GM23248 (cell line): ENCODE data around the gene ARMH3. TPM values are rescaled to one million over a fixed set of nuclear protein-coding genes. Genes with fewer than 3 reads are reported as not detected.

Experiments used
- DNase-seq: peaks from one replicate; pipeline ENCODE4 v3.0.0-alpha.2; 2015
- H2AFZ ChIP-seq: fragments of 200-600 bp; sonication (generic); 2 replicates; pipeline ENCODE4 v1.6.1; 2016; ENCODE audit warnings: antibody characterized with exemption
- H3F3A ChIP-seq: fragments of 200-600 bp; sonication (generic); 2 replicates; pipeline ENCODE4 v1.6.1; 2016; ENCODE audit warnings: mild to moderate bottlenecking, antibody characterized with exemption, mixed run types; ENCODE audit not compliant: insufficient read depth
- H3K27ac ChIP-seq: fragments of 200-600 bp; sonication (generic); 2 replicates; pipeline ENCODE4 v1.5.1; 2016; ENCODE audit warnings: mild to moderate bottlenecking
- H3K27me3 ChIP-seq: fragments of 200-600 bp; sonication (generic); replicated peaks from 2 replicates; pipeline ENCODE4 v1.6.1; 2016; ENCODE audit warnings: mild to moderate bottlenecking; ENCODE audit not compliant: insufficient read depth
- H3K36me3 ChIP-seq: fragments of 200-600 bp; sonication (generic); 2 replicates; pipeline ENCODE4 v1.6.1; 2016; ENCODE audit warnings: low read depth, mild to moderate bottlenecking
- H3K4me1 ChIP-seq: fragments of 200-600 bp; sonication (generic); 2 replicates; pipeline ENCODE4 v1.6.1; 2016; ENCODE audit warnings: mild to moderate bottlenecking; ENCODE audit not compliant: insufficient read depth
- H3K4me2 ChIP-seq: fragments of 200-600 bp; sonication (generic); one replicate; pipeline ENCODE4 v1.6.1; 2016; ENCODE audit warnings: mild to moderate bottlenecking; ENCODE audit not compliant: unreplicated experiment
- H3K4me3 ChIP-seq: fragments of 200-600 bp; sonication (generic); 2 replicates; pipeline ENCODE4 v1.5.1; 2016; ENCODE audit warnings: mild to moderate bottlenecking
- H3K79me2 ChIP-seq: fragments of 200-600 bp; sonication (generic); 2 replicates; pipeline ENCODE4 v1.6.1; 2016; ENCODE audit warnings: mild to moderate bottlenecking; ENCODE audit not compliant: insufficient read depth
- H3K9ac ChIP-seq: fragments of 200-600 bp; sonication (generic); 2 replicates; pipeline ENCODE4 v1.6.1; 2016; ENCODE audit warnings: mild to moderate bottlenecking
- H3K9me2 ChIP-seq: fragments of 200-600 bp; sonication (generic); 2 replicates; pipeline ENCODE4 v1.6.1; 2016; ENCODE audit warnings: mixed run types, mild to moderate bottlenecking, moderate library complexity; ENCODE audit not compliant: insufficient read depth
- H3K9me3 ChIP-seq: fragments of 200-600 bp; sonication (generic); one replicate; pipeline ENCODE4 v1.6.1; 2017; ENCODE audit warnings: low read depth
- H4K20me1 ChIP-seq: fragments of 200-600 bp; sonication (generic); 2 replicates; pipeline ENCODE4 v1.6.0; 2016; ENCODE audit not compliant: insufficient read depth
- EZH2 ChIP-seq: fragments of 200-600 bp; sonication (generic); IDR thresholded peaks from 2 replicates; pipeline ENCODE4 v1.6.1; 2018; ENCODE audit warnings: antibody characterized with exemption, mild to moderate bottlenecking; ENCODE audit not compliant: insufficient read depth, poor library complexity, severe bottlenecking
- EZH2phosphoT487 ChIP-seq: fragments of 200-600 bp; sonication (generic); IDR thresholded peaks from 2 replicates; pipeline ENCODE4 v1.6.1; 2018; ENCODE audit warnings: antibody characterized with exemption, moderate library complexity, mild to moderate bottlenecking, low read depth; ENCODE audit not compliant: insufficient read depth
- WGBS, 2 experiments: methylation state at CpG; one replicate each; pipeline ENCODE4 v1.1.6; 2015 to 2017; ENCODE audit warnings: low lambda C conversion rate in 2 of 2, low coverage in 1 of 2; ENCODE audit errors: missing lambda C conversion rate in 2 of 2; 5-methylcytosine and 5-hydroxymethylcytosine counted together
- in situ Hi-C: fragments of 300-500 bp; cut with MboI; formaldehyde crosslinking; loops from 2 replicates; pipeline ENCODE4 v1.15.0; 2020
- polyA plus RNA-seq: library from polyadenylated mRNA; unstranded; fragments of >200 nt; fragmentation: Nextera tagmentation; extraction: Ambion mirVana; gene quantifications from 2 replicates; pipeline ENCODE4 v1.2.1, GENCODE V29; 2016
- total RNA-seq: library from RNA; depleted of rRNA; stranded (reverse); fragments of >200 nt; shearing (Covaris generic); gene quantifications from 2 replicates; pipeline ENCODE4 v1.2.3, GENCODE V29; 2014

ARMH3 gene
- total and polyA plus RNA-seq, 2 experiments from 2014 or later = 9.0 to 9.5 TPM

DNA sequence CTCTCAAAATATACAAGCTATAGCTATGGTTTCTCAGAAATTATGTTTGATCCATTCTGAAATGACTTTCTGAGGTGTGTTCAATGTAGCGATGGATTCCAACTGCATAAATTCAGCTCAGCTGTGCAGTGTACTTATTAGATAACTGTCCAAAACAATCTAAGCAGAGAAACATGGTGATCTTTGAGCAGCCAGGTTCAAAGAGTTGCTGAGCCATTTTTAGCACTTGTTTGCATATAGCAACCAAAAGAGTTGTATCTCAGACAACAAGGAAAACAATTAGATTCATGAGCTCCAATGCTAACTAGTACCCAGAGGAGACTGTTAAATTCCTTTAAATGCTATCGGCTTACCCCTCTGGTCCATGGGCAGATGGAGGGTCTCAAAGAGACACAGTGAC is 196.4 kb downstream of the ARMH3 start:
- in situ Hi-C loops = no loop called here
- no peak for DNase-seq
- Histone ChIP-seq H4K20me1 (no peaks in the 10 kb centered on the region), H3K4me2 (no peak overlapping the region), H3K36me3 (no peaks in the 10 kb centered on the region), H3F3A (peaks cover 4% of the 10 kb centered on the region; the same call in 1 of the 2 replicates), H3K9me3 (no peaks in the 10 kb centered on the region), H3K9ac (no peak overlapping the region), H3K4me1 (no peaks in the 10 kb centered on the region), H2AFZ (no peak overlapping the region), H3K79me2 (no peaks in the 10 kb centered on the region), H3K9me2 (no peaks in the 10 kb centered on the region), H3K27ac (no peak overlapping the region), H3K27me3 (no peaks in the 10 kb centered on the region), H3K4me3 (no peak overlapping the region)
- 99 to 100% methylated on average over 2 of the region's 2 CpGs for WGBS, 2 experiments
- TF ChIP-seq EZH2 = no peak
- no peak for TF ChIP-seq EZH2phosphoT487

DNA sequence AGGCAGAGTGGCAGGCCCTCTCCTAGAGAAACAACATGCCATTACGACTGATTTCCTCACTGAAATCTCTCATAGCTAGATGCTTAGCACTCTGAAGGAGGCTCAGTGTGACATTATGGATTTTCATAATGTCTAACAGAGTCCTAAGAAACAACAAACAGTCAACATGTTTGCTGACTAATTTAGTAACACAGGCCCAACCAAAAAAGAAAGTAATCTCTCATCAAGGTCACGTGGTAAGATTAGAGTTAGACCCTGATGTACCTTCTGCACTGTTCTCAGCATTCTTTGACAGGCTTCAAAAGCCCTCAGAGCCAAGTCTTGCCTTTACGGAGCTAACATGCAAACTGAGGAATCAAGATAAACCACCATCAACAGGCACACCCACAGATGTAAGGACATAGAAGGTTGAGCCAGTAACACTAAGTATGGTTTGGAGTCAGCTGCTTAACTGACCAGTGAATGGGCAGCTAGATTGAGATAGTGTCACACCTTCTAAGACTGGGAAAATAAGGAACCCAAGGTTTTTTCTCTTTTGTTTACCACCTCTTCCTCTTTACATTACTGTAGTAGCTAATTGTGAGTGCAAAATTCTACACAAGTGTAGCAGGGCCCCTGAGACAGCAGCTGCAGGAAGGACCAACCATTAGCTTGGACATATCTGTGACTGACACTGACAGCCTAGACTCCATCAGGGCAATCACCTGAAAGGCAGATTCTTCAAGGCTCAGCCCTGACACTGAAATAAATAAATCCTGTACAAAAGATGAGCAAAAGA is 197.1 kb downstream of the ARMH3 start:
- 78% methylated on average over 3 of the region's 3 CpGs for WGBS, 2 experiments
- no peaks in the 10 kb centered on the region for H3K9me3 ChIP-seq

DNA sequence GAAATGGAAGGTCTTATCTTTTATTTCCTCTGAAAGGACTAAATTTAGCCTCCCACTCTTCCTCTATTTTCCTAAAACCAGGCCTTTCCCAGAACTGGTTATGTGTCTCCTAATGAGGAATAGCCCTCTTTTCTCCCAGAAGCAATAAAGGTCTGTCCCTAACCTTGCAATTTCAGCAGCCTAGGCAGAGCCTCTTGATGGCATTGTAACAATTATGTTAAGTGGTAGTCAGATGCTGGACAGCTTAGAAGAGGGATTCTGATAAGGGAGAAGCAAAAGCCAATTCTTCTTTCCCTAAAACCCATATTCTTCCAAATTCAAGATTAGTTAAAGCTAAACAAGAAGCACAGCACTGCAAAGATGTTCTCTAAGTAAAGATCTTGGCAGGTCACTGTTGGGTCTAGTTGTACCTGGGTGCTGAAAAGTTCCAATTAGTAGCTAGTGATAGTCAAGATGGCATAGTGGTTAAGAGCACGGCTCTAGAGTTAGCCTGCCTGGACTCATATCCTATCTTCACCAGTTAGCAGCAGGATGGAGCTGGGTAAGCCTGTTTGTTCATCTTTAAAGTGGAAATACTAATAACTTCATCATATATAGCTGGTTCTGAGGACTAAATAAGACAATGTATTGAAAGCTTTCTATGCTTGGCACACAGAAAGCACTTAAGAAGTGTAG is 198.0 kb downstream of the ARMH3 start:
- Histone ChIP-seq H3K4me3 (no peak overlapping the region), H3K4me2 (no peak overlapping the region), H3K9ac (no peak overlapping the region), H3K4me1 (no peaks in the 10 kb centered on the region), H3K9me3 (no peaks in the 10 kb centered on the region), H3F3A (peaks cover 4% of the 10 kb centered on the region; the same call in 1 of the 2 replicates), H2AFZ (no peak overlapping the region), H4K20me1 (no peaks in the 10 kb centered on the region), H3K79me2 (no peaks in the 10 kb centered on the region), H3K27ac (no peak overlapping the region), H3K9me2 (no peaks in the 10 kb centered on the region), H3K36me3 (no peaks in the 10 kb centered on the region), H3K27me3 (no peaks in the 10 kb centered on the region)
- TF ChIP-seq EZH2 (no peak), EZH2phosphoT487 (no peak)
- in situ Hi-C loops = no loop called here
- WGBS, 2 experiments = 52% methylated on average over 1 of the region's 1 CpG
- DNase-seq = no peak

More for the DNA sequence above, 197.1 kb downstream of the ARMH3 start:
- no peaks in the 10 kb centered on the region for H3K36me3 ChIP-seq
- no peak overlapping the region for H2AFZ ChIP-seq
- H3K4me3 ChIP-seq = no peak overlapping the region
- DNase-seq = no peak
- in situ Hi-C loops = no loop called here
- H3K4me1 ChIP-seq = no peaks in the 10 kb centered on the region
- H3K79me2 ChIP-seq = no peaks in the 10 kb centered on the region
- TF ChIP-seq EZH2 (no peak), EZH2phosphoT487 (no peak)
- peaks cover 4% of the 10 kb centered on the region; the same call in 1 of the 2 replicates for H3F3A ChIP-seq
- H3K4me2 ChIP-seq = no peak overlapping the region
- H3K27me3 ChIP-seq = no peaks in the 10 kb centered on the region
- H3K27ac ChIP-seq = no peak overlapping the region
- H3K9ac ChIP-seq = no peak overlapping the region
- H4K20me1 ChIP-seq = no peaks in the 10 kb centered on the region
- H3K9me2 ChIP-seq = no peaks in the 10 kb centered on the region

DNA sequence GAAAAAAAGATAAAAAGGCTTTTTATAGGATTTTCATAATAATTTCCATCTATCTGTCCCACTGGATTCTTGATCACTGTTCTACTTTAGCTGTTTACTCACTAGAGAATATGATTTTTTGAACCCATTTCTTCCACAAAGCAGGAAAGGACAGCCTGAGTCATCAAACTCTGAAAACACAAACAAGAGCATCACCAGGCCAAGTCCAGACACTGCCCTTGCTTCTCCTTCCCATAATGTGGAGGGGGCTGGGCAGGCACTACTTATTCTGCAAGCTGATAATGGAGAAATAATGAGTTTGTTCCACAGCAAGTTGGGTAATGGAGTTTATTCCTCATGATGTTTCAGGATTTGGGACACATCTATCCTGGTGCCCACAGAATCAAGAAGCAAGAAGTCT is 199.3 kb downstream of the ARMH3 start:
- H3K9ac ChIP-seq = no peak overlapping the region
- peaks cover 4% of the 10 kb centered on the region; the same call in 1 of the 2 replicates for H3F3A ChIP-seq
- H3K4me3 ChIP-seq = no peak overlapping the region
- no peaks in the 10 kb centered on the region for H3K27me3 ChIP-seq
- H3K27ac ChIP-seq = no peak overlapping the region
- H3K36me3 ChIP-seq = no peaks in the 10 kb centered on the region
- H3K4me2 ChIP-seq = no peak overlapping the region
- no peaks in the 10 kb centered on the region for H3K4me1 ChIP-seq
- no peak overlapping the region for H2AFZ ChIP-seq
- no peaks in the 10 kb centered on the region for H3K79me2 ChIP-seq
- in situ Hi-C loops = no loop called here
- H3K9me3 ChIP-seq = no peaks in the 10 kb centered on the region
- no peaks in the 10 kb centered on the region for H3K9me2 ChIP-seq
- H4K20me1 ChIP-seq = no peaks in the 10 kb centered on the region
- peak; percentile 41 for DNase-seq
- TF ChIP-seq EZH2 (no peak), EZH2phosphoT487 (no peak)
